Ascending aorta (tissue), 2 donors: ENCODE measurements around the gene TCOF1. TPM values are rescaled to one million over a fixed set of nuclear protein-coding genes. Genes with fewer than 3 reads are reported as not detected.

Experiments used
- DNase-seq, 2 donors: peaks; one replicate each; pipeline ENCODE4 v3.0.0-alpha.2; 2019; ENCODE audit warnings: low spot score in 2 of 2
- H3K27ac ChIP-seq, 2 donors: fragments of 200-600 bp; sonication (generic); one replicate each; pipeline ENCODE4 v1.5.1; 2016 to 2017; ENCODE audit warnings: mild to moderate bottlenecking in 1 of 2
- H3K27me3 ChIP-seq: fragments of 200-600 bp; sonication (generic); one replicate; pipeline ENCODE4 v1.5.1; 2017
- H3K36me3 ChIP-seq, 2 donors: fragments of 200-600 bp; sonication (generic); one replicate each; pipeline ENCODE4 v1.5.1; 2016
- H3K4me1 ChIP-seq, 2 donors: fragments of 200-600 bp; sonication (generic); one replicate each; pipeline ENCODE4 v1.5.1; 2016 to 2017; ENCODE audit warnings: mild to moderate bottlenecking in 1 of 2
- H3K4me3 ChIP-seq, 2 donors: fragments of 200-600 bp; sonication (generic); one replicate each; pipeline ENCODE4 v1.5.1; 2016 to 2017; ENCODE audit warnings: mild to moderate bottlenecking in 1 of 2
- H3K9me3 ChIP-seq, 2 donors: fragments of 200-600 bp; sonication (generic); one replicate each; pipeline ENCODE4 v1.5.1; 2016
- intact Hi-C: fragments of 100-400 bp; cut with DNase I; formaldehyde crosslinking; loops from one replicate; pipeline ENCODE4 v1.15.1; 2023
- total RNA-seq: library from RNA; depleted of rRNA; stranded (reverse); fragments of >200 nt; gene quantifications from one replicate; pipeline ENCODE4 v1.1.0, GENCODE V29; 2016
- TF ChIP-seq, protein P1 (sequence below), 3 experiments: fragments of 200-600 bp in 2 of 3; fragments of 450-650 bp in 1 of 3; sonication (generic) in 2 of 3; IDR thresholded peaks; one replicate each; pipeline ENCODE4 v1.5.1; 2016 to 2019; ENCODE audit warnings: antibody characterized with exemption in 3 of 3, mild to moderate bottlenecking in 1 of 3, moderate library complexity in 1 of 3

The TCOF1 gene
- total RNA-seq, 1 donor from 2014 or later = 31.4 TPM

DNA sequence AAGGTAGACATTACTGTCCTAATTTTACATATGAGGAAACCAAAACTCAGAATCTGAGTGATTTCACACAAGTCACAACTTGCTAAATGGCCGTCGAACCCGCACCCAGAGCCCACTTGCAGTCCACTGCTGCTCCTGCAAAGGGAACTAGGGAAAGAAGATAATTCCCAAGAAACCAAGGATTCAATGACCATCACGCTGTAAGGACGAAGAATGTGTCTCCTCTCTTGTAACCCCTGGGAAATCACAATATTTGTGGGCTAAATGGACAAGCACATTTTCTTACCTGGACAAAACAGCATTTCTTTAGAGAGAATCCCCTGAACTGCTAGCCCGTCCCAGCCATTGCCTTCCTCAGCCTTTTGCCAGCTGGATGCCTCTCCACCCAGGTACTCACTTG, 89.7 kb downstream of the TCOF1 start:
- Histone ChIP-seq H3K4me1 (peaks cover 4 to 10% of the 10 kb centered on the region in 2 donors), H3K27ac (no peak overlapping the region), H3K36me3 (peaks cover 46% of the 10 kb centered on the region in 2 donors), H3K4me3 (no peak overlapping the region), H3K9me3 (no peaks in the 10 kb centered on the region), H3K27me3 (no peaks in the 10 kb centered on the region)
- DNase-seq = no peak
- TF ChIP-seq, protein P1, sequence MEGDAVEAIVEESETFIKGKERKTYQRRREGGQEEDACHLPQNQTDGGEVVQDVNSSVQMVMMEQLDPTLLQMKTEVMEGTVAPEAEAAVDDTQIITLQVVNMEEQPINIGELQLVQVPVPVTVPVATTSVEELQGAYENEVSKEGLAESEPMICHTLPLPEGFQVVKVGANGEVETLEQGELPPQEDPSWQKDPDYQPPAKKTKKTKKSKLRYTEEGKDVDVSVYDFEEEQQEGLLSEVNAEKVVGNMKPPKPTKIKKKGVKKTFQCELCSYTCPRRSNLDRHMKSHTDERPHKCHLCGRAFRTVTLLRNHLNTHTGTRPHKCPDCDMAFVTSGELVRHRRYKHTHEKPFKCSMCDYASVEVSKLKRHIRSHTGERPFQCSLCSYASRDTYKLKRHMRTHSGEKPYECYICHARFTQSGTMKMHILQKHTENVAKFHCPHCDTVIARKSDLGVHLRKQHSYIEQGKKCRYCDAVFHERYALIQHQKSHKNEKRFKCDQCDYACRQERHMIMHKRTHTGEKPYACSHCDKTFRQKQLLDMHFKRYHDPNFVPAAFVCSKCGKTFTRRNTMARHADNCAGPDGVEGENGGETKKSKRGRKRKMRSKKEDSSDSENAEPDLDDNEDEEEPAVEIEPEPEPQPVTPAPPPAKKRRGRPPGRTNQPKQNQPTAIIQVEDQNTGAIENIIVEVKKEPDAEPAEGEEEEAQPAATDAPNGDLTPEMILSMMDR (IDR thresholded peaks at IDR 0.05) = no peak
- intact Hi-C loops = no loop called here

DNA sequence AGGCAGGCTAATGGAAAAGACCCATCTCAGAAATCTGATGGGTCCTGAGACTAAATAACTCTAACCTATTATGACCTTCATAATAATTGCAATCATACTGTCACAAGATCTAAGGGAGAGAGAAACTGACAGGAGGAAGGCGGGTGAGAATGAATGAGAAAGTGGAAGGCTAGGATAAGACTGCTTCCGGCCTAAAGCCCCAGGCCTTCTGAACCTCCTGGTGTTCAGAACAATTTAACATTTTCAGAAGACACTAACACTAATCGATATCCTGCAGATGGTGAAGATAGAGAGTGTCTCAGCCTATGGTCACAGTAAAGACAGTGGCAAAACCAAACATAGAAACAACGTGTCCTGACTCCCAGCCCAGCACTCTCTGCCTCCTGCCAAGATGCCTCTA, 90.8 kb downstream of the TCOF1 start:
- Histone ChIP-seq H3K9me3 (no peaks in the 10 kb centered on the region), H3K27me3 (no peaks in the 10 kb centered on the region), H3K36me3 (peaks cover 43 to 45% of the 10 kb centered on the region in 2 donors), H3K4me1 (peaks cover 4 to 10% of the 10 kb centered on the region in 2 donors), H3K27ac (peak overlapping the region; percentile 93 to 94), H3K4me3 (peak overlapping the region; percentile 67 to 71)
- TF ChIP-seq, protein P1 (IDR thresholded peaks at IDR 0.05) = no peak
- intact Hi-C loops = no loop called here
- DNase-seq = no peak

DNA sequence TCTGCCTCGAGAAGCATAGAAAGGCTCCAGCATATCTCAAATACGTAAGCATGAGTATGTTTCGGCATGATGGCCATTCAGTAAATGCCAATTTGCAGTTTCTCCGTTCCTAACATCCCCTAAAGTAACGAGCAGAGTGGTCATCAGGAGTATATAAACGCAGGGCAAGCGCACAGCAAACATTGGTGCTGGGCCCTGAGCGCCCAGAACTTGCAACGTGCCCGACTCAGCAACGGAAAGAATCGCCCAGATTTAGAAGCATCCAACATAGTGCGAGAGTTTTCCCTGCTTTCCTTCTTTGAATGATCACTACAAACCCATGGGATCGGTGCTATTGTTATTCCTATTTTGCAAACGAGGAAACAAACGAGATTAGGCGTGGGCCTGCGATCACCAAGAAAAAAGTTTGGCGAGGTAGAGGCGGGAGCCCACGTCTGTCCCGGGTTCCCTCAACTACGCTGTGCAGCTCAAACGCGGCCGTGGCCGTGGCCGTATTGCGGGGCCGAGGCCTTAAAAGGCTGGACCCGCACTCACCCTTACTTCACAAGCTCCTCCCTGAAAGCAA, 91.5 kb downstream of the TCOF1 start:
- TF ChIP-seq, protein P1 (IDR thresholded peaks at IDR 0.05) = no peak
- peak overlapping the region; percentile 67 to 71 for H3K4me3 ChIP-seq
- H3K27ac ChIP-seq = peak overlapping the region; percentile 93 to 94
- no peaks in the 10 kb centered on the region for H3K27me3 ChIP-seq
- H3K36me3 ChIP-seq = peaks cover 36 to 38% of the 10 kb centered on the region in 2 donors
- peaks cover 4 to 10% of the 10 kb centered on the region in 2 donors for H3K4me1 ChIP-seq
- DNase-seq = no peak
- no peaks in the 10 kb centered on the region for H3K9me3 ChIP-seq
- intact Hi-C loops = no loop called here

Other genes with a start within 250 kb of the TCOF1 start
- gene PDGFRB, start 201.9 kb upstream of the TCOF1 start, total RNA-seq = 341 TPM
- not detected for gene CDX1, start 190.9 kb upstream of the TCOF1 start, total RNA-seq
- gene SLC6A7, start 167.6 kb upstream of the TCOF1 start, total RNA-seq = not detected
- not detected for gene CAMK2A, start 67.9 kb upstream of the TCOF1 start, total RNA-seq
- gene ARSI, start 54.8 kb upstream of the TCOF1 start, total RNA-seq = not detected
- gene CD74, start 55.2 kb downstream of the TCOF1 start, total RNA-seq = 1,940 TPM
- gene RPS14, start 92.0 kb downstream of the TCOF1 start, total RNA-seq = 1,928 TPM
- gene NDST1, start 150.4 kb downstream of the TCOF1 start, total RNA-seq = 71.5 TPM